Kidney (tissue), 14 donors: ENCODE results near the gene TAC4. TPM values are rescaled to one million over a fixed set of nuclear protein-coding genes. Genes with fewer than 3 reads are reported as not detected.

ENCODE experiments used
- DNase-seq, 5 donors: peaks; one replicate each; pipeline ENCODE4 v3.0.0-alpha.2; 2013 to 2020
- FAIRE-seq: peaks from 2 replicates; lab custom pipeline; 2012; peaks lifted over from hg19 to GRCh38; lab: Jason Lieb, UNC
- H3K27ac ChIP-seq, 2 donors: one replicate each; pipeline ENCODE4 v1.7.0; 2013; ENCODE audit warnings: low read depth in 2 of 2, low read length in 2 of 2, inconsistent platforms in 1 of 2
- H3K27me3 ChIP-seq: one replicate; pipeline ENCODE4 v1.7.1; 2013; ENCODE audit warnings: low read length, inconsistent platforms; ENCODE audit not compliant: control insufficient read depth, insufficient read depth
- H3K36me3 ChIP-seq, 3 donors: one replicate each; pipeline versions ENCODE4 v1.7.0 to v1.7.1; 2013; ENCODE audit warnings: low read length in 3 of 3, control low read depth in 1 of 3, inconsistent platforms in 1 of 3; ENCODE audit not compliant: insufficient read depth in 3 of 3, control insufficient read depth in 2 of 3
- H3K4me1 ChIP-seq, 3 donors: one replicate each; pipeline versions ENCODE4 v1.7.0 to v1.7.1; 2013; ENCODE audit warnings: low read length in 3 of 3, inconsistent platforms in 1 of 3, low read depth in 1 of 3; ENCODE audit not compliant: control insufficient read depth in 2 of 3, insufficient read depth in 2 of 3
- H3K4me3 ChIP-seq, 3 donors: one replicate each; pipeline versions ENCODE4 v1.7.0 to v1.8.1; 2013; ENCODE audit warnings: low read length in 3 of 3, control low read depth in 1 of 3, inconsistent platforms in 1 of 3
- H3K9ac ChIP-seq, 3 donors: one replicate each; pipeline versions ENCODE4 v1.7.0 to v1.7.1; 2013; ENCODE audit warnings: low read length in 3 of 3, control low read depth in 1 of 3, inconsistent platforms in 1 of 3
- H3K9me3 ChIP-seq, 3 donors: one replicate each; pipeline versions ENCODE4 v1.7.0 to v1.7.1; 2013; ENCODE audit warnings: low read length in 3 of 3, control low read depth in 1 of 3, inconsistent platforms in 1 of 3; ENCODE audit not compliant: control insufficient read depth in 2 of 3, insufficient read depth in 1 of 3
- CTCF ChIP-seq: IDR thresholded peaks from 3 replicates; pipeline ENCODE4 v1.5.1; 2012; ENCODE audit warnings: mild to moderate bottlenecking, moderate library complexity, borderline replicate concordance; ENCODE audit not compliant: insufficient read depth; ENCODE audit errors: extremely low read depth
- intact Hi-C: fragments of 100-400 bp; cut with DNase I; formaldehyde crosslinking; loops from one replicate; pipeline ENCODE4 v1.11.1; 2022
- polyA plus RNA-seq: library from polyadenylated mRNA; stranded (reverse); fragments of 350-450 nt; fragmentation: Illumina TruSeq; extraction: RNeasy Lipid Tissue Mini Kit (QIAGEN cat#74804); gene quantifications from one replicate; pipeline ENCODE4 v1.2.3, GENCODE V29; 2014; ENCODE audit warnings: low read depth, low replicate concordance; ENCODE audit not compliant: insufficient read depth
- total RNA-seq: library from RNA; stranded (reverse); fragmentation: NEBNext Ultra II Directional; extraction: Animal tissue kit (Norgen Biotek cat#: 25700); gene quantifications from one replicate; pipeline ENCODE4 v1.2.1, GENCODE V29; 2021
- donor health status: control.
- donor health status: control.
- donor health status: control.
- donor health status: control.
- donor health status: control.
- donor health status: DM: yes; HTN: yes; CAD: no.
- donor health status: Normal renal cell carcinoma (clear cell type).

TAC4 gene
- total and polyA plus RNA-seq, 2 donors from 2014 or later, result 0.47 TPM; not detected in 1

GRCh38 chr17:49798738-49799137 lies 49.1 kb downstream of the TAC4 start:
- peaks cover 10 to 41% (median 24%) of the 10 kb centered on the region in 3 donors for H3K36me3 ChIP-seq
- no peaks in the 10 kb centered on the region for H3K4me1 ChIP-seq
- FAIRE-seq (no peak), DNase-seq (no peak)
- no peak overlapping the region for H3K4me3 ChIP-seq
- intact Hi-C loops, result no loop called here
- TF ChIP-seq CTCF, result no peak
- H3K27ac ChIP-seq, result no peak overlapping the region
- no peaks in the 10 kb centered on the region for H3K27me3 ChIP-seq
- no peak overlapping the region for H3K9ac ChIP-seq
- no peaks in the 10 kb centered on the region for H3K9me3 ChIP-seq

GRCh38 chr17:49798182-49798581 lies 49.7 kb downstream of the TAC4 start:
- Histone ChIP-seq H3K36me3 (peaks cover 10 to 43% (median 24%) of the 10 kb centered on the region in 3 donors), H3K27ac (no peak overlapping the region), H3K4me3 (no peak overlapping the region), H3K9me3 (no peaks in the 10 kb centered on the region), H3K4me1 (no peaks in the 10 kb centered on the region), H3K27me3 (no peaks in the 10 kb centered on the region), H3K9ac (no peak overlapping the region)
- intact Hi-C loops, result no loop called here
- FAIRE-seq, result no peak
- DNase-seq, result no peak
- no peak for TF ChIP-seq CTCF

- intact Hi-C loops, result no loop called here
- no peaks in the 10 kb centered on the region for H3K27me3 ChIP-seq
- no peak overlapping the region for H3K4me3 ChIP-seq
- FAIRE-seq (no peak), DNase-seq (no peak)
- peaks cover 10 to 50% (median 24%) of the 10 kb centered on the region in 3 donors for H3K36me3 ChIP-seq
- peaks cover 0 to 4% (median 2%) of the 10 kb centered on the region in 3 donors for H3K4me1 ChIP-seq
- no peaks in the 10 kb centered on the region for H3K9me3 ChIP-seq
- no peak overlapping the region for H3K27ac ChIP-seq
- no peak for TF ChIP-seq CTCF
- no peak overlapping the region for H3K9ac ChIP-seq
These were observed 52.5 kb downstream of the TAC4 start for GRCh38 chr17:49795372-49795771.

- H3K9ac ChIP-seq, result no peak overlapping the region
- FAIRE-seq (no peak), DNase-seq (no peak)
- no peak overlapping the region for H3K4me3 ChIP-seq
- no peak overlapping the region for H3K27ac ChIP-seq
- intact Hi-C loops, result no loop called here
- peaks cover 4 to 10% (median 6%) of the 10 kb centered on the region in 3 donors for H3K4me1 ChIP-seq
- no peaks in the 10 kb centered on the region for H3K27me3 ChIP-seq
- no peak for TF ChIP-seq CTCF
- peaks cover 7 to 38% (median 14%) of the 10 kb centered on the region in 3 donors for H3K36me3 ChIP-seq
- no peaks in the 10 kb centered on the region for H3K9me3 ChIP-seq
These were observed 54.6 kb downstream of the TAC4 start for GRCh38 chr17:49793309-49793708.
